ENCODE data around the gene RHBG.

The RHBG gene

DNA sequence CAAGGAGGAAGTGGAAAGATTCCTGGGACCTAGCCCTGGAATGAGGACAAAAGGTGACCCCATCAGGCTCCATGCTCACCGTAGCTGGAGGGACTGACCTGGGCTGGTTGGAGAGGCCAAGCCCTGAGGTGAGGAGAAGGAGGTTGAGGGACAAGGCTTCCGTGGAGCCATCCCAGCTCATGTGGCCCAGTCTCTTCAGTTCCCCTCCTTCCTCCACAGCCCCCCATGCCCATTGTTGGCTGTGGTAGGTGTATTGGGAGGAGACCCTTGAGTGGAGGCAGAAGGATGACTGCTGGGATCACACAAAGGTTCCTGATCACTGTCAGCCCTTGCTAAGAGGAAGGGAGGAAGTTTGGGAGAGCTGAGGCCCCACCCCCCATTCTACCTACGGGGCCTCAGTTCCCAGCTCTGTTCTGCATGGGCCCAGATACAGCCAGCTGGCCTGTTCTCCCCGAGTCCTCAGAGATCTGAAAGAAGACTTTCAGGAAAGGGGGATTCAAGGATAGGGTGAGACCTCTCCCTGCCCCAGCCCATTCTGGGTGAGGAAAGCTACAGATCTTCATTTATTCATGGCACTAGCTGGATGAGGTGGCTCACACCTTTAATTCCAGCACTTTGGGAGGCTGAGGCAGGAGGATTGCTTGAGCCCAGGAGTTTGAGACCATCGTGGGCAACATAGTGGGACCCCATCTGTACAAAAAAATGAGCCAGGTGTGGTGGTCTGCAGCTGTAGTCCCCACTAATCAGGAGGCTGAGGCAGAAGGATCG is 17.3 kb downstream of the RHBG start:
- TF ChIP-seq, protein P1, sequence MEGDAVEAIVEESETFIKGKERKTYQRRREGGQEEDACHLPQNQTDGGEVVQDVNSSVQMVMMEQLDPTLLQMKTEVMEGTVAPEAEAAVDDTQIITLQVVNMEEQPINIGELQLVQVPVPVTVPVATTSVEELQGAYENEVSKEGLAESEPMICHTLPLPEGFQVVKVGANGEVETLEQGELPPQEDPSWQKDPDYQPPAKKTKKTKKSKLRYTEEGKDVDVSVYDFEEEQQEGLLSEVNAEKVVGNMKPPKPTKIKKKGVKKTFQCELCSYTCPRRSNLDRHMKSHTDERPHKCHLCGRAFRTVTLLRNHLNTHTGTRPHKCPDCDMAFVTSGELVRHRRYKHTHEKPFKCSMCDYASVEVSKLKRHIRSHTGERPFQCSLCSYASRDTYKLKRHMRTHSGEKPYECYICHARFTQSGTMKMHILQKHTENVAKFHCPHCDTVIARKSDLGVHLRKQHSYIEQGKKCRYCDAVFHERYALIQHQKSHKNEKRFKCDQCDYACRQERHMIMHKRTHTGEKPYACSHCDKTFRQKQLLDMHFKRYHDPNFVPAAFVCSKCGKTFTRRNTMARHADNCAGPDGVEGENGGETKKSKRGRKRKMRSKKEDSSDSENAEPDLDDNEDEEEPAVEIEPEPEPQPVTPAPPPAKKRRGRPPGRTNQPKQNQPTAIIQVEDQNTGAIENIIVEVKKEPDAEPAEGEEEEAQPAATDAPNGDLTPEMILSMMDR (IDR thresholded peaks at IDR 0.05; ENCODE audit: control insufficient read depth, extremely low read depth, insufficient read depth), result no peak
- no peak overlapping the region for H3K4me3 ChIP-seq (ENCODE audit: low read depth, low read length)
- DNase-seq (ENCODE audit: low read depth), result no peak

DNA sequence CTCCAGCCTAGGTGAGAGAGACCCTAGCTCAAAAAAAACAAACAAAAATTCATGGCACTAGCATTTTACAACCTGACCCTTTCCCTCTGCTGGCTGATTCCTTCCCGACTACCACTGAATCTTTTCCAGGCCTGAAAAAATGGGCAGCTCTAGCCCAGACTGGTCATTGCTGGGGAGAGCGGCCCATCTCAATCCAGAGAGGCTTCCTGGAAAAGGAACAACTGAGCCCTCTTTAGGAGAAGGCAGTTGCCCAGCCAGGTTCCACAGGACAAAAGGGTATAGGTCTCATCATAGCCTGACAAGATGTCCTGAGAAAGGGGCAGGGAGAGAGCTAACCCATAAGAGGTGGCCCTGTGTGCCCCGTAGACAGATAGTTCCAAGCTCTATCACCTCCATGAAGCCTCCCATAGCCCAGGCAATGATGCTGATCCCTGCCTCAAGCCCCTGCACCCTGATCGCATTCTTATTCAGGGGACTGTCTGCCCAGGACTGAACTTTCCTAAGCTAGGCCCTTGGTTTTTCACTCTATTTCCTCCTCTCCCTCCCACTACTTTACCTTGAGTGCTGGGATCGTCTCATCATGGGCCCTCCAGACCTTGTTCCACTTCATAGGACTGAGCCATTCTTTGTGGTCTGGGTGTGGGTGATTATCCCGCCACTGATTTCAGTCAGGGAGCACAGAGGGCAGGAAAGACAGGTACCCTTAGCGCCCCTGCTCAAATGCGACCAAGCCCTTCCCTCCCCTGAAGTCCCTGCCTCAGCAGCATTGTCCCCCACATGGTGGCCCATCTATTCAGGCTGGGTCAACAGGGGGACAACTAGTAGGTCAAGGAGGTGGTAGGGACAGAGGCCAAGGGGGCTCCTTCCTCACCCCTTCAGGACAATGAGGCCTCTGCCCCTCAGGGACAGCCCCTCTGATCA is 18.2 kb downstream of the RHBG start:
- H3K4me3 ChIP-seq (ENCODE audit: low read depth, low read length), result no peak overlapping the region
- TF ChIP-seq, protein P1 (IDR thresholded peaks at IDR 0.05; ENCODE audit: control insufficient read depth, extremely low read depth, insufficient read depth), result no peak
- no peak for DNase-seq (ENCODE audit: low read depth)

DNA sequence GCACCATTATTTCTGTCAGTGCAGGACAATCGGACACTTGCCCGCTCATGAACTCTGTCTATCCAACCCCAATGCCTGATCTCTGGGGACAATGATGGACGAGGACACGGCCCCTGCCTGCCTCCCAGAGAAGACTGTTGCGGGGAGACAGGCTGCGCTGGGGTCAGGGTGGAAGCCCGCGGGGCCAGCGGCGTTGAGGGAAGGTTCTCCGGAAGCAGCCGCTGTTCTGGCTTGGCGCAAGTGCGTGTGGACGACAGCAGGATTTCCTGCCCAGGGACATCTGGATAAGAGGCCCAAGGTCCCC is 18.8 kb downstream of the RHBG start:
- no peak for DNase-seq (ENCODE audit: low read depth)
- TF ChIP-seq, protein P1 (IDR thresholded peaks at IDR 0.05; ENCODE audit: control insufficient read depth, extremely low read depth, insufficient read depth), result no peak
- H3K4me3 ChIP-seq (ENCODE audit: low read depth, low read length), result no peak overlapping the region

DNA sequence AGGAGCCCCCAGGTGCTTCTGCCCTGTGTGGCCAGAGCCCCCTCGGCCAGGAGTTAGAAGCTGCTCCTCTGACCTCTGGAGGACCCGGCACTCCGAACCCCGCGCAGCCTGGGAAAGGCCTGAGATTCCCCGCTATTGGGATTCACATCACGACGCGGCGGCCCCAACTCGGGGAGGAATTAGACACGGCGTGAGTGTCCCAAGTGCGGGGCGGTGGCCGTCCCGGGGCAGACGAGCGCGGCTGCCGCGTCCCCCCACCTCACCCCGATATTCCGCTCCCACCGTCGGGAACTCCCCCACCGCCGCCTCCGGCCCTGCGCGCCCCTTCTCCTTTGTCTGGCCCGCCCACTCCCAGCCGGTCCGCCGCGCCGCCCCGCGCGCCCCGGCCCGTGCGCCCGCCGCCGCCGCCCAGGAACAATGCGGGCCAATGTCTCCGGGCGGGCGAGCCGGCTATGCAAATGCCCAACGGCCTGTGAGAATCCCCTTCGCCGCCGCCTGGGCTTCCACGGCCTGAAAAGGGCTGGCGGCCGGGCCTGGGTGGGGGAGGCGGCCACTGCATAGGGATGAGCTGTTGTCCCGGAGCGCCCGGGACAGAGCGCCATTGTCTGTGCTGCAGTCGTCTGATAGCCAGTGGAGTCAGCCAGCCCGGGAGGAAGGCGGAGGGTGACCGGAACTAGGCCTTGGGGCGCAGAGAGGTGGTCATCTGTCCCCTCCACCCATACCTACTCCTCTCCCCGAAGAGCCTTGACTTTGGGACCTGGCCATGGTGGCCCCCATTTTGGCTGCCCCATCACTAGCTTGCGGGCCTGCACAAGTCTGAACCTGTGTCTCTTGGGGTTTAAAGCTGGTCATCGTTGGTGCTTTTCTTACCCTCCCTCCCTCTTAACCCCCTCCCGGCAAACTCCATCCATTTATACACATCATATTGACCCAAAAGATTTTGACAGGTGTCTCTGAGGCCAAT is 19.4 kb downstream of the RHBG start:
- H3K4me3 ChIP-seq (ENCODE audit: low read depth, low read length), result no peak overlapping the region
- TF ChIP-seq, protein P1 (IDR thresholded peaks at IDR 0.05; ENCODE audit: control insufficient read depth, extremely low read depth, insufficient read depth), result no peak
- DNase-seq (ENCODE audit: low read depth), result no peak

DNA sequence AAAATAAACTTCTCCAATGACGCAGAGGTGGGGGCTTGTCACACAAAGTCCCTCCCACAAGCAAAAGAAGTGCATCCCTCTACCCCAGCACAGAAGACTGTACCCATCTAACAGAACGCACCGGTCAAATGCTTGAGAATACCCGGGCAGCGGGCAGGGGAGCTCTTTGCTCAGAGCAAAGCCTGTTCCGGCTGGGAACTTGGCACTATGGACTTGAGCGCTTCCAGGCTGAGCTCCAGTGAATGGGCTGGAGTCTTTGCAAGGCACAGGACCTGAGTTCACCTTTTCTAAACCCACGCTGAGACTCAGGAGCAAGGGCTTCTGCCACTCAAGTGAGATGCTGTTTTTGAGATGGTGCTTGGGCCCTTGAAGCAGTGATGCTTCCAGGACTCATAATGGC is 20.3 kb downstream of the RHBG start:
- no peak overlapping the region for H3K4me3 ChIP-seq (ENCODE audit: low read depth, low read length)
- TF ChIP-seq, protein P1 (IDR thresholded peaks at IDR 0.05; ENCODE audit: control insufficient read depth, extremely low read depth, insufficient read depth), result no peak
- DNase-seq (ENCODE audit: low read depth), result no peak

Data from LNCaP clone FGC (cell line).